Left kidney (tissue), 8 donors: ENCODE measurements around the gene ADAMTSL5. TPM values are rescaled to one million over a fixed set of nuclear protein-coding genes. Genes with fewer than 3 reads are reported as not detected.
"Not testable (repeated sequence)": the region's sequence is repeated elsewhere in the genome, so short reads cannot be mapped to it uniquely, and the experiment has no call there.

Experiments used
- DNase-seq: peaks from one replicate; pipeline ENCODE4 v3.0.0-alpha.2; 2013
- long read RNA-seq, 8 donors: transcript quantifications; one replicate each; lab custom pipeline, GENCODE V29; 2026
- polyA plus RNA-seq: library from polyadenylated mRNA; unstranded; fragments of 120-200 nt; gene quantifications from one replicate; pipeline ENCODE4 v1.2.1, GENCODE V29; 2013; ENCODE audit not compliant: insufficient read length

The ADAMTSL5 gene
- polyA plus RNA-seq = 0.27 TPM
- long read RNA-seq, donor 1 = 0 reads
- long read RNA-seq, donor 2 = 0 reads
- long read RNA-seq, donor 3 = 0 reads
- long read RNA-seq, donor 4 = 0 reads
- long read RNA-seq, donor 5 = 0 reads
- long read RNA-seq, donor 6 = 0 reads
- long read RNA-seq, donor 7 = 0 reads
- long read RNA-seq, donor 8 = 0 reads

- no peak for DNase-seq
Observed at GRCh38 chr19:1512671-1513498, at the start of gene ADAMTSL5. Gene ADAMTSL5 (minus strand): TSS chr19:1513019. CDS start chr19:1510943, 2,076 bp downstream.

GRCh38 chr19:1561236-1561842 is 48.5 kb upstream of the ADAMTSL5 start:
- DNase-seq = no peak

- no peak for DNase-seq
Observed at GRCh38 chr19:1560286-1560882, 47.6 kb upstream of the ADAMTSL5 start.

GRCh38 chr19:1558552-1558951 is 45.7 kb upstream of the ADAMTSL5 start:
- DNase-seq = no peak

GRCh38 chr19:1556390-1557070 is 43.7 kb upstream of the ADAMTSL5 start:
- no peak for DNase-seq

- no peak for DNase-seq
Observed at GRCh38 chr19:1555487-1556389, 42.9 kb upstream of the ADAMTSL5 start.

GRCh38 chr19:1554968-1555367 is 42.1 kb upstream of the ADAMTSL5 start:
- DNase-seq = no peak

GRCh38 chr19:1553415-1553814 is 40.6 kb upstream of the ADAMTSL5 start:
- DNase-seq = no peak

GRCh38 chr19:1551068-1552040 is 38.5 kb upstream of the ADAMTSL5 start:
- no peak for DNase-seq

- no peak for DNase-seq
Observed at GRCh38 chr19:1549332-1549945, 36.6 kb upstream of the ADAMTSL5 start.

- DNase-seq = no peak
Observed at GRCh38 chr19:1540365-1540925, 27.6 kb upstream of the ADAMTSL5 start.

GRCh38 chr19:1539749-1540148 is 26.9 kb upstream of the ADAMTSL5 start:
- DNase-seq = not testable (repeated sequence)

GRCh38 chr19:1538978-1539377 is 26.2 kb upstream of the ADAMTSL5 start:
- DNase-seq = no peak

GRCh38 chr19:1535699-1536098 is 22.9 kb upstream of the ADAMTSL5 start:
- DNase-seq = not testable (repeated sequence)

GRCh38 chr19:1534972-1535371 is 22.2 kb upstream of the ADAMTSL5 start:
- DNase-seq = no peak

- no peak for DNase-seq
Observed at GRCh38 chr19:1533510-1534150, 20.8 kb upstream of the ADAMTSL5 start.

- no peak for DNase-seq
Observed at GRCh38 chr19:1532003-1532402, 19.2 kb upstream of the ADAMTSL5 start.

GRCh38 chr19:1531587-1531986 is 18.8 kb upstream of the ADAMTSL5 start:
- DNase-seq = no peak

GRCh38 chr19:1530856-1531255 is 18.0 kb upstream of the ADAMTSL5 start:
- not testable (repeated sequence) for DNase-seq
